Spleen (tissue), 7 donors: Measurements from ENCODE around the gene TREX2.

Source experiments
- CTCF ChIP-seq, 11 experiments: fragments of 200-600 bp in 7 of 11; fragments of 450-650 bp in 4 of 11; sonication (generic) in 4 of 11; IDR thresholded peaks in 8 of 11; conservative IDR thresholded peaks in 3 of 11; 1 replicate in 7 of 11; 2 replicates in 4 of 11; pipeline versions ENCODE4 v1.4.0 to v1.8.0; 2016 to 2021; ENCODE audit warnings: antibody characterized with exemption in 11 of 11, inconsistent platforms in 4 of 11, mild to moderate bottlenecking in 1 of 11
- POLR2A ChIP-seq, 3 donors: fragments of 450-650 bp; IDR thresholded peaks; one replicate each; pipeline ENCODE4 v1.5.1; 2017; ENCODE audit warnings: antibody characterized with exemption in 3 of 3, mild to moderate bottlenecking in 1 of 3
- POLR2AphosphoS5 ChIP-seq, 3 donors: sonication (generic); formaldehyde crosslinking; IDR thresholded peaks; one replicate each; pipeline ENCODE4 v1.5.1; 2017; ENCODE audit warnings: antibody characterized with exemption in 3 of 3
- donor health status: DM: no; HTN: no; CAD: no; lungs with moderate emphysema.
- donor health status: DM: no; HTN: no; CAD: no.
- donor health status: DM: no; HTN: no; CAD: no.

DNA sequence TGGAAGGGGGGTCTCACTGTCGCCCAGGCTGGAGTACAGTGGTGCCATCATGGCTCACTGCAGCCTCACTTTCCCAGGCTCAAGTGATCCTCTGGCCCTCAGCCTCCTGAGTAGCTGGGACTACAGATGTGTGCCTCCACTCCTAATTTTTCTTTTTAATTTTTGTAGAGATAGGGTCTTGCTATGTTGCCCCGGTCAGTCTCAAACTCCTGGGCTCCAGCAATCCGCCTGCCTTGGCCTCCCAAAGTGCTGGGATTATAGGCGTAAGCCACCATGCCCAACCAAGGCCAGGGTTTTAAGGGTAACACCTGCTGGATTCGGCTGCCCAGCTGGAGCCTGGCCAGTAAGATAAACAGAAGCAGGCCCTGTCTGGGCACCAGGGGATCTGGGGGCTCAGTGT, 3.4 kb downstream of the TREX2 start:
- TF ChIP-seq POLR2A (IDR thresholded peaks at IDR 0.05) (no peak), POLR2AphosphoS5 (IDR thresholded peaks at IDR 0.05) (no peak), CTCF (IDR thresholded peaks at IDR 0.05 in 8 of 11, conservative IDR thresholded peaks at IDR 0.05 in 3 of 11) (no peak)
